IPS DF 19.7 (cell line): ENCODE measurements around the gene MTRR.

Experiments
- DNase-seq: peaks from one replicate; pipeline ENCODE4 v3.0.0-alpha.2; 2013; ENCODE audit warnings: low read depth, low spot score

Gene MTRR

GRCh38 chr5:7868773-7869473, at the start of gene MTRR, which contains the start of gene FASTKD3:
Gene MTRR, plus strand, starts transcription at chr5:7869148. Its CDS starts 1,647 bp downstream, at chr5:7870795.
Gene FASTKD3, minus strand, starts transcription at chr5:7869031. Its CDS starts 948 bp downstream, at chr5:7868083.
- DNase-seq = peak; percentile 70

- no peak for DNase-seq
These were observed 46.5 kb upstream of the MTRR start for GRCh38 chr5:7822449-7822848.

GRCh38 chr5:7823594-7823993, 45.4 kb upstream of the MTRR start:
- no peak for DNase-seq

GRCh38 chr5:7824995-7825394, 44.0 kb upstream of the MTRR start:
- DNase-seq = no peak

GRCh38 chr5:7825630-7826029, 43.3 kb upstream of the MTRR start:
- DNase-seq = no peak

GRCh38 chr5:7827610-7828009, 41.3 kb upstream of the MTRR start:
- DNase-seq = no peak

GRCh38 chr5:7828269-7828668, 40.7 kb upstream of the MTRR start:
- no peak for DNase-seq

- no peak for DNase-seq
These were observed 34.0 kb upstream of the MTRR start for GRCh38 chr5:7834982-7835381.

GRCh38 chr5:7837403-7837802, 31.5 kb upstream of the MTRR start:
- no peak for DNase-seq

GRCh38 chr5:7842531-7842930, 26.4 kb upstream of the MTRR start:
- DNase-seq = no peak

- DNase-seq = no peak
These were observed 24.0 kb upstream of the MTRR start for GRCh38 chr5:7844901-7845300.

- DNase-seq = no peak
These were observed 23.4 kb upstream of the MTRR start for GRCh38 chr5:7845557-7845956.

- DNase-seq = no peak
These were observed 22.6 kb upstream of the MTRR start for GRCh38 chr5:7846327-7846726.

- DNase-seq = no peak
These were observed 20.7 kb upstream of the MTRR start for GRCh38 chr5:7848296-7848695.

GRCh38 chr5:7849681-7850394, 19.1 kb upstream of the MTRR start:
- DNase-seq = no peak

- peak; percentile 42 for DNase-seq
These were observed 18.3 kb upstream of the MTRR start, which contains the start of gene CFAP90 for GRCh38 chr5:7850395-7851239. Gene CFAP90, minus strand, starts transcription at chr5:7851133. Its CDS starts 112 bp downstream, at chr5:7851021.

GRCh38 chr5:7851240-7851592, 17.7 kb upstream of the MTRR start:
- no peak for DNase-seq

GRCh38 chr5:7851617-7852289, 17.2 kb upstream of the MTRR start:
- DNase-seq = no peak

GRCh38 chr5:7852542-7852941, 16.4 kb upstream of the MTRR start:
- no peak for DNase-seq

- no peak for DNase-seq
These were observed 16.0 kb upstream of the MTRR start for GRCh38 chr5:7852988-7853387.

GRCh38 chr5:7855611-7856010, 13.3 kb upstream of the MTRR start:
- no peak for DNase-seq

GRCh38 chr5:7856855-7857254, 12.1 kb upstream of the MTRR start:
- DNase-seq = no peak
